Activated naive CD4-positive, alpha-beta T cell (primary cell): ENCODE measurements around the gene TATDN2.

ENCODE experiments used
- DNase-seq, 4 experiments: peaks; one replicate each; lab custom pipeline; 2025; lab: John Stamatoyannopoulos, UW

Gene TATDN2

DNA sequence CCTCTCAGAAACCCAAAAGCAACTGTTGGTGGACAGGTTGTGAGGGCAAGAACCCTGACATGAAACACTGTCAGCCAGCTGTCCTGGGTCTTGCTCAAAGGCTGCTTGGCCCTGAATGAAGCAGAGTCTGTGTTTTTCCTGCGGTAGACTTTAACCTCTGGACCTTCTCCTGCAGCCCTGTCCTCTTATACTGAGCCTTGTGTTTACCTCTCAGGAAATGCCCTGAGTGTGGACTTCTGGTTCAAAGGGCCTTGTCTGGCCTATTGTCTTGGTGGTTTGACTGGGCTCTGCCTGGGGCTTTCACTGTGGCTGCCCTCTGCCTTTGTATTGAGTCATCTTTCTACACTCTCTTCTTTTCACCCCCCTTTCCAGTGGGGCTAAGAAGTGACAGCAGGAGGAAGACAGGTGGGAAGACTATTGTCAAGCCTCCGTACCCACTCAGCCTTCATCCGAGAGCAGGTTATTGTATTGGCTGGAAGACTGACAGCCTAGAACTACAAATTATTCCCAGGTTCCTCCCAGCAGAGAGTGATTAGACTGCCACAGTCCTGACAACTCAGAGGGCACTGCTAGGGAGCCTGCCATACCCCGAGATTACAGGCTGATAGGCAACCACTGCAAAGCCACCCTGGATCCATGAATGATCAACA lies 69.2 kb downstream of the TATDN2 start:
- no peak for DNase-seq

DNA sequence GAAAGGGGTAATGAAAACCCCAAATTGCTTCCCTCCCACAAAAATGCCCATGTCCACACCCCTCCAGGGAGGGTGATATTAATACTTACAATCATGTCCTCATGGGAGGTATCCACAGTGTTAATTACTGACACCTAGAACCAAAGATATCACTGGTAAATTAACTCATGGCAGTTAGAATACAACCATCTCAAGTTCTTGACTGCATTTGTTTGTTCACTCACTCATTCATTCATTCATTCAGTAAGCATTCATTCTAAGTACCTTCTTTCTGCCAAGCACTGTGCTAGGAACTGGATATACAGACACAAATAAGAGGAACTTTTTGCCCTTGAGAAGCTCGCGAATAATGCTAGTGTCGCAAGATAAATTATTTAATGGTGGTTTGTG lies 69.7 kb downstream of the TATDN2 start:
- DNase-seq, result no peak

GRCh38 chr3:10319251-10319650 lies 71.0 kb downstream of the TATDN2 start:
- no peak for DNase-seq

DNA sequence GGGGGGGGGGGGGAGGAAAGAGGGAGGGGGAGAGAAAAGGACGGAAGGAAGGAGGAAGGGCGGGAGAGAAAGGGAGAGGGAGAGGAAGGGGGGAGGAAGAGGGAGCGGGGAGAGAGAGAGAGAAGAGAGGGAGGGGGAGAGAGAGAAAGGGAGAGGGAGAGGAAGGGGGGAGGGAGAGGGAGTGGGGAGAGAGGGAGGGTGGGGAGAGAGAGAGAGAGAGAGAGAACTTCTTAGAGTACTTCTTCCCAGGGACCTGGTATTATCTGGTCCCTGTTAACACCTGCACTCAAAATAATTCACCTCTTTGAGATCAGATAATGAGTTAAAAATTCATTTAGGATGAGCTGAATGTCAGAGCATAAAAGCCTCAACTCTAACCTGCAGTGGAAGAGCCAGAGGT lies 71.5 kb downstream of the TATDN2 start:
- DNase-seq, result no peak

DNA sequence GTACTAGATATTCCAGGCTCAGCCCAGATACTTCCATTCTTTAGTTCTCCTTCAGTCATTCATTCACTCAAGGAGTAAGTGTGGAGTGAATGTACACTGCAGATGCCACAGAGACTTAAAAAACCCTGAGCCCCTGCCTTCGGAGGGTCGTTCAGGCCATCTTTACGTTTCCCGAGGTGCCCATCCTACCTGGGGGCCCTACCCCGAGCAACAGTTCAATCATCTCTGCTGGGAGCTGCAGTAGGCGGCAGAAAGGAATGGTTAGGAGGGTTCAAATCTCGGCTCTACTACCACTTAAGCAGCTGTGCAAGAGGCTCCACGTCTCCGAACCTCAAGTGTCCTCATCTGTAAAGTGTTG lies 72.0 kb downstream of the TATDN2 start:
- DNase-seq, result no peak

DNA sequence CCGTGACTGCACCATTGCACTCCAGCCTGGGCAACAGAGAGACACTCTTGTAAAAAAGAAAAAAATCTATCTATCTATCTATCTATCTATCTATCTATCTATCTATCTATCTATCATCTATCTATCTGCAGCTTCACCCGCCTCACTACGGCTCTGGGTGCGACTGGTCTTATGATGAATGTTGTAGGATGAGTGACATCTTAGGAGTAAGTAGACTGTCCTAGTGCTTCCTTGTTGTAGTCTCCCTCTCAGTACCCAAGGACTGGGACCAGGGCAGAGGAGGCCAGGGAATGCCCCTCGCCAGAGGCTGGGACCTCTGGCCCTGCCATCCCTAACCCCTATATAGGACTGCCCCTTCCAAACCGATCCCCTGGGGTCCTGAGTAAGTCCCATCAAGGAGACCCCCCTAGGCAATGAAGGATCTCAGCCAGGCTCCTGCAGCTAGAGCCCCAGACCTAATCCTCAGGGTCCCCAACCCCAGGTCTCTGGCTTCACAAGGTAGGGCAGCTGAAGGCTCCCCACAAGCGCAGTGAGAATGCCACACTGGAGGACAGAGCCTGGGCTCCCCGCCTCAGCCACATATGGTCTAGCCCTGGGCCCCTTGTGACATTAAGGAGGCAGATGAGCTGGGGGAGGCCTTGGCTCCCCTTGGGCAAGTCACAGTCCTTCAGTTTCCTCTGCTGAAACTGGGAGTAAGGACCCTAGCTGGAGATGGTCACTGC lies 73.5 kb downstream of the TATDN2 start:
- no peak for DNase-seq

GRCh38 chr3:10322352-10322710 lies 74.1 kb downstream of the TATDN2 start:
- no peak for DNase-seq

DNA sequence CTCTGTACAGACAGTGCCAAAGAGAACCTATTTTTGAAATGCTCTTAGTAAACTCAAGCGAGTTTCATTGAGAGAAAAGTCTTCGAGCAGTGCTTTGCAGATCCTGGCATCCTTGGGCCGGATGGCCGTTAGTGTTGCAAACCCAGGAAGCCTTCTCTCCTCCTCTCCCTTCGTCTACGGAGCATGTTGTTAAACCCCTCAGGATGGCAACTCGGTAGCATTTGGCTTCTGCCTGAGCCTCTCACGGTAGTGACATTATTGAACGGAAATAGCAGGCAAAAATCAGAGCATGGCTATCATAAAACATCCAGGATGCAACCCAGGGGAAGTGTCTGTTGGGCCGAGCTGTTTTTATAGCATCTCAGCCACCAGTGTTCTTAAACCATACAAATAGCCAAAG lies 79.3 kb downstream of the TATDN2 start:
- no peak for DNase-seq

DNA sequence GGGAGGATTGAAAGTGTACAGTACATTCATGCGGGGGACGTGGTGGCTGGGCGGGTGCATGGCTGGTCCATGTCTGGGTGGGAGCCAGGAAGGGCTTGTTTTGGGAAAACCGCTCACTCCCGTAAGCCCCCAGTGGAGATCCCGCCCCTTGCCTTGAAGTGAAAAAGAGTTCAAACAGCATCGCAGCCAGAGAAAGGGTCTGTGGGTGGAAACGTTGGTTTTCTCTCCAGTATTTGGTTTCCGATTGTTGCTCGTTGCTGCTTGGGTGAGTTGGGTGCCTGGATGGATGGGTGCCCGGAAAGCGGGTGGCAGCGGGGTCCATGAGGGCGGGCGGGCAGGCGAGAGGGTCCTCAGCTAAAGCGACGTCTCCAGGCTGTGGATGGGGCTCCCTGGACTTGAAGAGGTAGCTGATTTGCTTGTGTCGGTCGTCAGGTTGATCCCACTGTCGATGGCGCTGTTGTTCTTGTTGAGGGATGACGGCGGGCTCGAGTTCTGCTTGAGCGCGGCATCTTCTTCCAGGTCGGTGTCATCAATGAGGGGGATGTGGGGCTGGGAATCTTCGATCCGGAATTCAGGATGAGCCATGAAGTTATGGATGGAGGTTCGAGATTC lies 80.3 kb downstream of the TATDN2 start:
- no peak for DNase-seq

GRCh38 chr3:10329495-10330015 lies 81.3 kb downstream of the TATDN2 start:
- no peak for DNase-seq

- DNase-seq, result no peak
These were observed 82.1 kb downstream of the TATDN2 start for GRCh38 chr3:10330319-10330718.
